ENCODE results near the gene SLC35C1.
"Not testable (repeated sequence)": the region's sequence is repeated elsewhere in the genome, so short reads cannot be mapped to it uniquely, and the experiment has no call there.

Gene SLC35C1

DNA sequence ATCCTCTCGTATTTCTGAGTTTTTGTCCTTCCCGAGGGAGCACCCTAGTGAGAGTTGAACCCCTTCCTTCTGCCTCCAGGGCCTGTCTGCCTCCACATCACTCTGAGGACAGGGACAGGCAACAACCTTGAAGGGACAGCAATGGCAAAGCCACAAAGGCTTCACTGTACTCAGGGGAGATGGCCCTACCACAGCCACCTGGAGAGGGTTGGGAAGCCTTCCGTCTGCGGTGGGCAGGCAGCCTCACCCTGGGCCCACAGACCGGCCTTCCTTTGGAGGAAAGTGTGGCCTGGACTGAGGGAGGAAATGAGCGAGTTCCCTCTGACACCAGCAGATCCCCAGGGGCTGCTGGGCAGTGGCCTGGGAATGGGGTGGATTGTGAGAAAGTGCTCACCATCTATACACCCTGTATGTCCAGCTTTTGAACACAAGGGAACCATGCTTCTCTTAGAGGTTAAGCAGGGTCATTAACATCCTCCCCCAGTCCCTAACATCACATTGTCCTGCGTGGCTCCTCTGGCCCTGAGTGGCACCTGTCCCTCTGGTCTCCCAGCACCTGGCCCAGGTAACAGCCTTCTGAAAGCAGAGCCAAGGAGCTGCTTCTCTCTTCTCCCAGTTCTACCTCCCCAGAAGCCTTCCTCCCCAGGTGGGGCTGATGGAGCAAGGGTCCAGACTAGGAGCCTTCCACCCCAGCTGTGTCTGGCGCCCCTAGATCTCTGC, 6.8 kb downstream of the SLC35C1 start:
- DNase-seq, result no peak

DNA sequence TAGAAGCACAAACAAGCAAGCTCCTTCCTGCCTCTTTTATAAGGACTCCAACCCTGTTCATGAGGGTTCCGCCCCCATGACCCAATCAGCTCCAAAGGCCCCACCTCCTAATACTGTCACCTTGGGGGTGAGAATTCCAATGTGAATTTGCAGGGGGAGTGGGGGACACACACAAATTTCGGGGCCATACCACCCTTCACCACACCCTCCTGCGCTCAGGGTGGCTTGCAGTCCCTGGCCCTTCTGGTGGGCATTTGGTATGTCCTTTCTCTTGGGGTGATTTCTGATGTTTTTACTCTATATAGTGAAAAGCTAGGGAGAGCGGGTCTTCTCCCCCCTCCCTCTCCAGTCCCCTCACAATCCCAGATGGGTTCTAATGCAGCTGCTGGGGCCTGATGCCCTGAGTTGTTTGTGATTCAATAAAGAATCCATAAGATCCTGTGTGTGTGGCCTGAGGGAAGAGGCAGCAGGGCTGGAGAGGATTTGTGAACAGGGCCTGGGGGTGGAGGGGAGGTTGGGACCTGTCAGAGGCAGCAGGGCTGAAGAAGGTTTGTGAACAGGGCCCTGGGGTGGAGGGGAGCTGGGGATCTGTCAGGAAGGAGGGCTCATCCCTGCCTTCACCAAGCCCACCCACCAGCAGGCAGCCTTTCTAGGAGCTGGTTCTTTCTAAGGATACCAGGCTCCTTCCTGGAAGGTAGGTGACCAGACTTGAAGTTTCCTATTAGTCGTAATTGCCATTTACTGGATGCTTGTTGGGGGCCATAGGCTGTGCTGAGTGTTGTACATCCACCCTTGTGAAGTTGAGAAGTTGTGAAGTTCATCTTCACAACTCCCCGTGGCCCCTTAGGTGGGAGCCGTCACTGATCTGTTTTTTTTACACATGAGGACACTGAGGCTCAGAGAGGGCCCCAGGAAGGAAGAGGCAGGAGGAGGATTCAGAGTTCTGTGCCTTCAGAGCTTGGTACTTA, 7.9 kb downstream of the SLC35C1 start:
- DNase-seq, result no peak

DNA sequence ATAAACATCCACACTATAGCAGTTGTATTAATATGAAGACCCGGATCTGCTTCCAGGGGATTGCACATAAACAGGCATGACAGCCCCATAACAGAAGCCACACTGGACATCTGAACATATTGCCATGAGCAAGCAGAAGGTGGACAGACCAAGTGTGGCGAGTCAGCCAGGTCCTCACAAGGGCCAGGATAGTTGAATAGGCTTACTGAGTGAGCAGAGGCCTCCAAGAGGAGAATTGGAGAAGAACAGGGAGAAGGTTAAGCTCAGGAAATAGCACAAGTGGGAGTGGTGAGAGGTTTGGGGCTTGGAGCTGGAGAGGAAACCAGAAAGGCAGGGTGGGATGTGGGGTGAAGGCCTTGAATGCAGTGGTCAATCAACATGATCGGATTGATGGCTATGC, 10.8 kb downstream of the SLC35C1 start:
- peak; percentile 30 to 46 for DNase-seq

DNA sequence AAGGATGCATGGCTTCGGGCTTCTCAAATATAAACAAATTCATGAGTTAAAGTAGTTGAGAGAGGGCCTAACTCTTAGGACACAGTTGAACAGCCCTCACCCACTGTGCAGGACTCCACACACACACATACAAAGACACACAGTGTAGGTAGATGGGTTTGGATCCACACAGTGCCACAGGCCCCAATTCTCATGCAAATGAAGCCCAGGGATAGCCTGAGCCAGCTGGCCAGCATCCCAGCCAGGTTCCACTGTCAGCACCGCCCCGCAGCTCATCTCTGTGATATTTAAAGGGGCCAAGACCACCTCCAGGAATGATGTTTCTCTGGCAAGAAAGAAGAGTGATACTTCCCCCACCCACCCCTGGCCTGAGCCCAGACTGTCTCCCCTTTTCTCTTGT, 11.7 kb downstream of the SLC35C1 start:
- DNase-seq, result peak in 1 of 2 experiments; percentile 76

GRCh38 chr11:45817191-45817590, 12.2 kb downstream of the SLC35C1 start:
- DNase-seq, result no peak

DNA sequence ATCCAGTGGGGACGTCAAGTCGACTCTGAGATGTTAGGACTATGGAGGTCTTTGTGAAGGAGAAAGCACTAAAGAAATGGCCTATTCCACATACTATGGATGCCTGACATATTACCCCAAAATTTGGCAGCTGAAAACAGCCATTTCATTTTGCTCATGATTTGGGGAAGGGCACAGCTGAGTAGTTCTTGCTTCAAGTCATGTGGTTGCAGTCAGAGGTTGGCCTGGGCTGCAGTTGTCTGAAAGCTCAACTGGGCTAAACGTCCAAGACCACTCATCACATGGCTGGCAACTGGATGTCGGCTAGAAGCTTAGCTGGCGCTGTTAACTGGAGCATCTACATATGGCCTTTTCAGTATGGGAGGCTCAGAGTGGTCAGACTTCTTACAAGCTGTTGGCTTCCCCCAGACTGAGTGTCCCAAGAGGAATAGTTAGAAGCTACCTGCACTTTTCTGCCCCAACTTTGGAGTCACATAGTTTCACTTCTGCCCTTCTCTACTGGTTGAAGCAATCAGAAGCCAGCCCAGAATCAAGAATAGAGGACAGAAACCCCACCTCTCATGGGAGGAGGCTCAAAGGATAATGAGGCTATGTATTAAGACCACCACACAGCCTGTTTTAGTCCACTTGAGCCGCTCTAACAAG, 14.1 kb downstream of the SLC35C1 start:
- DNase-seq, result no peak

DNA sequence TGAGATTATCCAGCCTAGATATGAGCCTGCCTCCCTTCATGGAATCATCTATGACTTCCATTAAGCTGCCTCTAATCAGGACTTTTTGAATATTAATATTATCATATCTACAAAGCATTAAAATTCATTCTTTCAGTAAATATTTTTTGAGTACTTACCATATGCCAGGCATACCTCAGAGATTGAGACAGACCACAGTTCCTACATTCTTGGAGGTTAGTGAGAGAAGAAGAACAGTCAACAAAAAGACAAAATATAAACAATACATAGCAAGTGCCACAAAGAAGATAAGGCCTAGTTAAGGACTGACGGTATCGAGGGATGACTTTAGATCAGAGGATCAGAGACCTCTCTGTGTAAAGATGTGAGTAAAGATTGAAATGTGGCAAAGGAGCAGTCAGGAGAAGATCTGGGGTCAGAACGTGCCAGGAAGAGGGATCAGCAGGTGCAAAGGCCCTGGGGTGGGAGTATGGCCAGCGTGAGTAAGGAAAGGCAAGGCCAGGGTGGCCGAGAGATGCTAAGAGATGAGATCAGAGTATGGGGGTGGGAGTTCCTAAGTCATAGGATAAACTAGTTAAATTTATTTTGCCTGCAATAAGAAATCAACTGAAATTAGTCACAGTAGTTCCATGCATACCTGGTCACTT, 15.4 kb downstream of the SLC35C1 start:
- DNase-seq, result no peak

- not testable (repeated sequence) for DNase-seq
Observed at GRCh38 chr11:45826492-45826891, 21.5 kb downstream of the SLC35C1 start.

DNA sequence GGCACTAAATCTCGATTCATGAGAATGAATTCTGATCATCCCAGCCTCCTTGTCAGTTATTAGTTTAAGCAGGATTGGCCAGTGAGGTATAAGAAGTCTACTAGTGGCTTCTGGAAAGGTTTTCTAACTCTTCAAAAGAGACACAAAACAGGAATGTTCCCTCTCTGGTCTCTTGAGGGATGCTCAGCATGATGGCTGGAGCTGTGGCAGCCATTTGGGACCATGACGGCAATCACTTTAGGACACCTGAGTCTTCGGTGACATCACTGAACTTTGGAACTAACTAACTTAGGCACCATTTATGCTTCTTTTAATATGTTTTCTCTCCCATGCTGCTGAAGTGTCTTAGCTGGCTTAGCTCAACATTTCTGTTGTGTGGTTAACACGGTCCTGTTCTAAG, 22.2 kb downstream of the SLC35C1 start:
- DNase-seq, result no peak

DNA sequence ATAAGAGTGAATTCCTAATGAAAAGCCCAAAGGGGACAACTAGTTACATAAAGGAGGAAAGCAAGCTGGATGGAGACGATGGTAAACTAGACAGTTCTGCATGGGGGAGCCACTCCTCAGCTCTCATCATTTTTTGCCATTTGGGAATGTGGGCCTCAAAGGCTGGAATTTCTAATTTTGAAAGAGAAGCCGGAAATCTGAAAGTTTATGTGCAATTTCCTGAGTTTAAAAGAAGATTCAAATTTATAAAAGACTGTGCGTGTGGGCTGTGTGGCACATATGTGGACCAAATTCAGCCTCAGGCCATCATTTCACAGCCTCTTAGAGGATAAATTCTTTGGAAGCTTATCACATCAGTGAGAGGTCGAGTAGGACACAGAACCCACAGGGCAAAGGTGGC, 24.0 kb downstream of the SLC35C1 start:
- no peak for DNase-seq

- peak; percentile 18 to 58 for DNase-seq
Observed at GRCh38 chr11:45830596-45830995, 25.6 kb downstream of the SLC35C1 start.

DNA sequence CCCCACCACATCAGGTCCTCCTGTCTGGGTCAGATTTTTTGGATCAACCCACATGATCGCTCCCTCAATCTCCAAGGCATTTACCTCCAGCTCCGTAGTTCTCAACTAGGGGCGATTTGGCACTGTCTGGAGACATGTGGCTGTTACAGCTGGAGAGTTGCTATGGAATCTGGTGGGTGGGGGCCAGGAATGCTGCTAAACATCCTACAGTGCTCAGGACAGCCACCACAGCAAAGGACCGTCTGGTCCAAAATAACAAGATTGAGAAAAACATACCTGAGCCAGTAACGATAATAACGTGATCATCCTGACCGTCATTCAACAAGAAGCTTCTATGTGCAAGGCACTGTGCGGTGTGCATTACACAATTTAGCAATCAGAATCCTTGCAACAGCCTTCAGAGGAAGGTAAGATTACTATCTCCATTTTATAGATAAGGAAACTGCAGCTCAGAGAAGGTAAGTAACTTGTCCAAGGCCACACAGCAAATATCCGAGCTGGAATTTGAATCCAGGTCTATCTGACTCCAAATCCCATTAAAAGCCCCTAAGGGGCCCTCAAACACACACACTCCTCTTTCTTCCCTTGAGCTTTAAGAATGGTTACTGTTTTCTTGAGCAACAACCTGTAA, 28.0 kb downstream of the SLC35C1 start:
- DNase-seq, result no peak

GRCh38 chr11:45833761-45834160, 28.8 kb downstream of the SLC35C1 start:
- DNase-seq, result no peak

DNA sequence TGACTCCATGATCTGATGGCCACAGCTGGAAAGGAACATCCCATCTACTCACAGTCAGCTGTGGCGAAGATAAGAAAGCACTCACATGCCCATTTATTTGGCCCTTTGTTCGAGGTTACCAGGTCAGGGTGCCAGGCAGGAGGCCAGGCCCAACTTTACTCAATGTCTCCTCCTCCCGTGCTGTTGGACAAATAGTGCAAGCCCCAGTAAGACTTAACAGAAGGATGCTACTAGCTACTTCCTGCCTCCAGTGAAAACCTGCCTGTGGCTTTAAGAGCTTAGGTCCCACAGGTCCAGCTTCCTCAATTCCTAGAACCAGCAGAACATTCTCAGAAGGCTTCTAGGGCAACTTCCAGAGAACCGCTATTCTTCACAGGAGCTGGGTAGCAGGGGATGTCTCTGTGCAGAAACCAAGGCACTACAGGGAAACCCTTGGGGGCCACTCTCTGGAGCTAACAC, 29.4 kb downstream of the SLC35C1 start:
- no peak for DNase-seq

DNA sequence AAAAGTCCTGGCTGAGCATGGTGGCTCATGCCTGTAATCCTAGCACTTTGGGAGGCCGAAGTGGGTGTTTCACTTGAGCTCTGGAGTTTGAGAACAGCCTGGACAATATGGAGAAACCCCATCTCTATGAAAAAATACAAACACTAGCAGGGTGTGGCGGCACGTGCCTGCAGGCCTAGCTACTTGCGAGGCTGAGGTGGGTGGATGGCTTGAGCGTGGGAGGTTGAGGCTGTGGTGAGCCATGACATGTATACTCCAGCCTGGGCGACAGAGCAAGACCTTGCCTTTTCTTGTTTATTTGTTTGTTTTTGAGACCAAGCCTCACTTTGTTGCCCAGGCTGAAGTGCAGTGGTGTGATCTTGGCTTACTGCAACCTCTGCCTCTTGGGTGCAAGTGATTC, 34.3 kb downstream of the SLC35C1 start:
- no peak for DNase-seq

GRCh38 chr11:45840251-45840650, 35.3 kb downstream of the SLC35C1 start:
- DNase-seq, result not testable (repeated sequence)

DNA sequence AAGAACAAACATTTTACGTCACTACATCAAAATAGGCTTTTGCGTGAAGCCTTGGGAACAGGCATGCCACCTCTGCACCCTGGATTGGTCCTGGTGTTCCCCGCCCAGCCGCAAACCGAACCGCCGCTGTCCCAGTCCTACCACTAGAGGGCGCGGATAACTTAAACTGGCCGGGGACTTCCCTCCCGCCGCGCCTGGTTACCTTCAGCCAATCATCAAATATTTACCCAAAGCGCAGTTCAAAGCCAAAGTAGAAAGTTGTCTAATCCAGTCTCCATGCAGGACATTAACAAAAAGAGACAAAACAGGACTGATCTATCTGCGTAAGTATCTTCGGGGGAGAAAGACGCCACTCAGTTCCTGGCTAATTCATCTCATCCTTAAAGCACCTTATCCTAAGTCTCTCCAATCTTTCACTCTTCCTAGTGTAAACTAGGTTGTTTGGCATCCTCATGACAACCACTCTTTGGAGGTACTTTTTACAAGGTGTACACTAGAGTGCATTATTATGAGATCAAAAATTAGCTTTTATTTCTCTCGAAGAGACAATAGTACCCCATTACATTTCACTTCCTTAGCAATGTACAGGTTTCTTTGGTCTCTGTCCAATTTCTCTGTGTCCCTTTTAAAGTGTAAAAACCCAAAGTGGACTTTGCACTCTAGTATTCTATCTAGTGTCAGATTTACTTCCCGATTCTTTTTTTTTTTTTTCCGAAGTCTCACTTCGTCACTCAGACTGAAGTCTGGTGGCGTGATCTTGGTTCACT, 38.4 kb downstream of the SLC35C1 start:
- DNase-seq, result peak; percentile 81 to 96

DNA sequence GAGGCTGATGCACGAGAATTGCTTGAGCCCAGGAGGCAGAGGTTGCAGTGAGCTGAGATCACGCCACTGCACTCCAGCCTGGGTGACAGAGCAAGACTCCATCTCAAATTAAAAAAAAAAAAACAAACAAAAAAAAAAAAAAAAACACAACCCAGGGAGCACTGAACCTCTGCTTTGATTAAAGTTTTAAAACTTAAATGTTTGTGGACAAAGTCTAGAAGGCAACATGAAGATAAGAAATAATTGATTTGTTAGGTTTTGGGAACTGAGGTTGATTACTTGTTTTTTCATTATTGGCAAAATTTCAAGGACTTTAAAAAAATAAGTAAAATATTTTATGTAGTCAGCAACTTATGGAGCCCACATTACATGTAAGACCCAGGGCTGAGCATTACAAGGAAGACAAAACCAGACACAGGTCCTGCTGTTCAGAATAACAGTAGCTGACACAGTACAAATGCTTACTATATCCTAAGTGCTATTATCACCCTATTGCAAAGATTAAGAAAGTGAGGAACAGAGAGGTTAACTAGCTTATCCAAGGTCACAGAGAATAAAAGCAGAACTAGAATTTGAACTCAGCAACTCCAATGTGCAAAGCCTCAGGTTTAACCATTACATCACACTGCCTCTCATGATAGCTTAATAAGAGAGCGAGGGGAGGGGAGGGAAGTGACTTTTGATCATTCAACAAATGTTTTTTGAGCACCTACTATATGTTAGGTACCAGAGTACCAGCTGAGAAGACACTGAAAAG, 40.1 kb downstream of the SLC35C1 start:
- no peak for DNase-seq

DNA sequence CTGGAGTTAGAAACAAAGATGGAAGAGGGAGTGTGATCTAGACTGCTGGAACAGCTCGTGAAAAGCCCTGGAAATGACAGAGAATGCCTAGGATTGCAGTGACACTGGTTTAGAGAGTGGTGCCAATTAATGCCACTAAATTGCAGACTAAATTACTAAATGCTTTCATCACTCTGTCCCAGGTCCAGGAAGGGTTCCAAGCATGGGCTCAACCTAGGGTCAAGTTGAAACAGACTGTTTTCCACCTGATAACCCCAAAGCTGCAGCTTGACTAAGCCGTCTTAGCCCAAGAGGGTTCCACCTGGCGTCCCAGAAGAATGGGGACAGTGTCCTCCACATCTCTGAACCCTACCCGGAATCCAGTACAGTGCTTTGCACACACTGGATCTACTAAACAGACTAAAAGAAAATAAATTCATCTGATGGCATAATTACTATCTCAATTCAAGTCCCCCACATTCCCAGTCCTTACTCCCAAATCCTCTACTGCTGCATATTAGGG, 41.3 kb downstream of the SLC35C1 start:
- no peak for DNase-seq
